Adipocyte (in vitro differentiated cells): ENCODE data around the gene GFPT1.

Experiments
- DNase-seq: peaks from one replicate; pipeline ENCODE4 v3.0.0-alpha.2; 2015; ENCODE audit warnings: low read depth
- H3K27me3 ChIP-seq: replicated peaks from 2 replicates; pipeline ENCODE4 v1.7.0; 2013; ENCODE audit warnings: mild to moderate bottlenecking, low read length, moderate library complexity; ENCODE audit not compliant: control insufficient read depth, insufficient read depth
- H3K36me3 ChIP-seq: 2 replicates; pipeline ENCODE4 v1.7.0; 2013; ENCODE audit warnings: low read length, mild to moderate bottlenecking, moderate library complexity; ENCODE audit not compliant: control insufficient read depth, insufficient read depth, severe bottlenecking
- H3K4me1 ChIP-seq: 2 replicates; pipeline ENCODE4 v1.7.0; 2013; ENCODE audit warnings: mild to moderate bottlenecking, low read length, moderate library complexity; ENCODE audit not compliant: control insufficient read depth, insufficient read depth
- H3K4me3 ChIP-seq: 2 replicates; pipeline ENCODE4 v1.7.0; 2013; ENCODE audit warnings: mild to moderate bottlenecking, low read length, moderate library complexity
- H3K9ac ChIP-seq: 2 replicates; pipeline ENCODE4 v1.7.0; 2013; ENCODE audit warnings: mild to moderate bottlenecking, low read length, moderate library complexity
- H3K9me3 ChIP-seq: 2 replicates; pipeline ENCODE4 v1.7.0; 2013; ENCODE audit warnings: mild to moderate bottlenecking, low read length, moderate library complexity; ENCODE audit not compliant: control insufficient read depth

GFPT1 gene

GRCh38 chr2:69287544-69287943 lies 99.5 kb downstream of the GFPT1 start:
- H3K4me3 ChIP-seq = no peak overlapping the region
- no peaks in the 10 kb centered on the region for H3K27me3 ChIP-seq
- H3K9me3 ChIP-seq = no peaks in the 10 kb centered on the region
- H3K36me3 ChIP-seq = no peaks in the 10 kb centered on the region
- H3K9ac ChIP-seq = no peak overlapping the region
- DNase-seq = no peak
- H3K4me1 ChIP-seq = peaks cover 19% of the 10 kb centered on the region

DNA sequence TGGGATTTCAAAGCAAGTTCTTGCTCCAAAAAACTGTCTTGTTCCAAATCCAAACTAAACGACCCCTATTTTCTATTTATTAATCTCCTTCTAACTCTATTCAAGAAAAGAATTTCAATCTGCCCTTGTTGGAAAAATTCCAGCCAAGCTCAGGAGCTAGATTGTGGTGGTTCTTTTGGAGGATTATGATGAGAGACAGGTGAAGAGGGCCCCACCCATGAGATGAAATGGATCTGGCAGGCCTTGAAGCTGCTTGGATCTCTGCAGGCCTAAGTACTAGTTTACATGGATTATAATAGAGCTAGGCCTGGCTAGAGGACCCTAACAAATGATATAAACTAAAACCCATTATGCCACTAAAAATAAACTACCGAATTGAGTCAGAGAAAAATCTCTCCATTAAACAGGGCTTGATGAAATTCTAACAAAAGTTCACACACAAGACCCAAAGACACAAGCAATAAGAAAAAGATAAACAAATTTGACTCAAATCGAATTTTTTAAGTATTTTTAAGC lies 101.6 kb downstream of the GFPT1 start:
- H3K4me3 ChIP-seq = no peak overlapping the region
- H3K4me1 ChIP-seq = no peaks in the 10 kb centered on the region
- DNase-seq = no peak
- H3K27me3 ChIP-seq = no peaks in the 10 kb centered on the region
- no peak overlapping the region for H3K9ac ChIP-seq
- no peaks in the 10 kb centered on the region for H3K9me3 ChIP-seq
- H3K36me3 ChIP-seq = no peaks in the 10 kb centered on the region

GRCh38 chr2:69280796-69281412 lies 106.1 kb downstream of the GFPT1 start:
- Histone ChIP-seq H3K36me3 (no peaks in the 10 kb centered on the region), H3K4me3 (no peak overlapping the region), H3K4me1 (peaks cover 4% of the 10 kb centered on the region), H3K27me3 (no peaks in the 10 kb centered on the region), H3K9ac (no peak overlapping the region), H3K9me3 (no peaks in the 10 kb centered on the region)
- DNase-seq = no peak

DNA sequence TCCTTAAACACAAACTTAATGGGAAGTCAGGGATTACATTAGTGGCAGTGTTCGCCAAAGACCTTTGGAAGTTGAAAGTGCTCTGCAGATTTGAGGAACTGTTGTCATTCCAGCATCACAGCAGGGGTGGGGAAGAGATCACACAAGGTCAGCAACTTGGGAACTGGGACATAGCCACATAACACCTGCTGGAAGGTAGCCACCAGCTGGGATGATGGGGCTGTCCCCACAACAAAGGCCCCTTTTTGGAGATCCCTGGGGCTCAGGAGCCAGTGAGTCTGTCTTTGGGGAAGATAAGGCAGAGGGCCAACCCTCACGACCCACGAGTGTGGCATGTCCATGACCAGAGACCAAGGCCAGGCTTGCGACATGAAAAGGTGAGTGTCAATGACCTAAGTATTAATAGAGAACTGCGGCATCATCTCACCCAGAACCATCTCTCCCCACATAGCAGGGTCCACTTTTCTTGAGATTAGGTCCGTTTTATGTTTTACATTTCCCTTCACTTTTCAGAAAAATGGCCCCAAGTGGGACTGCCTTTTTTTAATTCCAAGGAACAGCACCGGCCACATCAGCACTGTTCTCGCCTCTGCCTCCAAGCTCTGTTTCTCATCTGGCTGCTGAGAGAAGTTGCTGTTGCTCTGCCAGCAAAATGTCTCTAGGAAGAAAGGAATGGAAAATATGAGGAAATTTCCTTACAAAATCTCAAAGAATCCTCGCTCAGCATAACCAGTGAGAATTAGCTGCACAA lies 106.9 kb downstream of the GFPT1 start:
- DNase-seq = no peak
- H3K9me3 ChIP-seq = no peaks in the 10 kb centered on the region
- H3K4me3 ChIP-seq = no peak overlapping the region
- H3K27me3 ChIP-seq = no peaks in the 10 kb centered on the region
- H3K4me1 ChIP-seq = peaks cover 4% of the 10 kb centered on the region
- no peak overlapping the region for H3K9ac ChIP-seq
- H3K36me3 ChIP-seq = no peaks in the 10 kb centered on the region

GRCh38 chr2:69279211-69279610 lies 107.8 kb downstream of the GFPT1 start:
- H3K27me3 ChIP-seq = no peaks in the 10 kb centered on the region
- H3K4me3 ChIP-seq = no peak overlapping the region
- H3K4me1 ChIP-seq = peaks cover 4% of the 10 kb centered on the region
- H3K9ac ChIP-seq = no peak overlapping the region
- no peaks in the 10 kb centered on the region for H3K36me3 ChIP-seq
- DNase-seq = no peak
- H3K9me3 ChIP-seq = no peaks in the 10 kb centered on the region

DNA sequence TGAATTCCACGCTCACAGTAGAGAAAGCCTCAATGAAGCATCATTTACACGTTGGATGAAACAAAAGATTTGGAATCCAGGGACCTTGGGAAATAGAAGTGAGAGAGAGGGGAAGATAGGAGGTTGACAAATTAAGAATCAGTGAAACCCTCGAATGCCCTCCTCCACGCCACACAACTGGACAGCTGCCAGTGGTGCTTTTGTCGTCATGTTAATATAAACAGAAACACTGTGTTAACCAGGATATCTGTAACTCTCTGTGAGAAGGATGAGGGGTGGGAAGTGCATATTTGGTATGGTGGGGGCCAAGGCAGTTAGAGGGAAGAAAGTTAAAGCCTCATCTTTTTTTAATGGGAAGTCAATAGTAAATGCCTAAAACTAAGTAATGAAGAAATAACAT lies 108.7 kb downstream of the GFPT1 start:
- DNase-seq = no peak
- no peak overlapping the region for H3K9ac ChIP-seq
- H3K9me3 ChIP-seq = no peaks in the 10 kb centered on the region
- no peak overlapping the region for H3K4me3 ChIP-seq
- peaks cover 4% of the 10 kb centered on the region for H3K4me1 ChIP-seq
- no peaks in the 10 kb centered on the region for H3K27me3 ChIP-seq
- no peaks in the 10 kb centered on the region for H3K36me3 ChIP-seq

- no peak overlapping the region for H3K4me3 ChIP-seq
- DNase-seq = no peak
- H3K9ac ChIP-seq = no peak overlapping the region
- peaks cover 18% of the 10 kb centered on the region for H3K4me1 ChIP-seq
- no peaks in the 10 kb centered on the region for H3K27me3 ChIP-seq
- no peaks in the 10 kb centered on the region for H3K36me3 ChIP-seq
- no peaks in the 10 kb centered on the region for H3K9me3 ChIP-seq
These were observed 111.5 kb downstream of the GFPT1 start for GRCh38 chr2:69275490-69275889.

DNA sequence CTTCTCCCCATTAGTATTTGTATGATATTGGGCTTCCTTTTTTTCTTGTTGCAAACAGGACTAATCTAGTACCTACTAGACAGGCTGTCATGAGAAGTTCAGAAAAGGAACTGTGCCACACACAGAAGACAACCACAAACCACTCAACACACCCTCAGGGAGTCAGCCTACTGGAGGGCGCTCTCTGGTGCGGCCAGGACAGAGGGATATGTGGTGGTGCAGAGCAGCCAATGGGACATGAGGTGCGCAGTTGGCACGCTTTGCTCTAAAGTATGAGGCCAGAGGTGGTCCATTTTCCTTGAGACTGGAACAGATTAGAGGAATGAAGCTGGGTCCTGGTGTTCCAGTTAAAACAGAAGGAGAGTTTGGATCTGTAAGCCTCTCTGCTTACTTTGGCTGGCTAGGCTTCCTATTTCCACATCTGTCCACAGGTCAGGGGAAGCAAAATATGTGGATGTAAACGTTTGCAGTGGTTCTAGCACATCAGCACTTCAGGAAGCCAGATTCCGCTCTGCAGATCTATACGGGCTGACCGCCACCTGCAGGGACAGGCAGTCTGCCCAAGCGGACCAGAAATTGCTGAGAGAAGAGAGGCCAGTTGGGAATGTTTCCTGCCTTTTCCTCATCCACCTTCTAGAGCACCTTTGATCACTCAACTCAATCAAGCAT lies 114.1 kb downstream of the GFPT1 start:
- Histone ChIP-seq H3K9me3 (no peaks in the 10 kb centered on the region), H3K36me3 (no peaks in the 10 kb centered on the region), H3K4me1 (peaks cover 14% of the 10 kb centered on the region), H3K4me3 (no peak overlapping the region), H3K9ac (no peak overlapping the region), H3K27me3 (no peaks in the 10 kb centered on the region)
- no peak for DNase-seq

- H3K4me3 ChIP-seq = no peak overlapping the region
- H3K36me3 ChIP-seq = no peaks in the 10 kb centered on the region
- H3K9me3 ChIP-seq = no peaks in the 10 kb centered on the region
- H3K9ac ChIP-seq = no peak overlapping the region
- peaks cover 14% of the 10 kb centered on the region for H3K4me1 ChIP-seq
- no peaks in the 10 kb centered on the region for H3K27me3 ChIP-seq
- DNase-seq = peak; percentile 25
These were observed 115.2 kb downstream of the GFPT1 start for GRCh38 chr2:69271831-69272257.
